GM12878 (cell line): Measurements from ENCODE around the gene SLC3A2. TPM values are rescaled to one million over a fixed set of nuclear protein-coding genes. Genes with fewer than 3 reads are reported as not detected.

Source experiments
- ATAC-seq: fragments of 200-7000 bp; cut with Tn5 transposase; 3 replicates; pipeline ENCODE4 v1.9.1; 2020; ENCODE audit warnings: mild to moderate bottlenecking, moderate library complexity
- BruUV-seq: library from RNA; stranded (reverse); fragments of 400-500 nt; replicated peaks from 2 replicates; lab custom pipeline; 2021; lab: Mats Ljungman, UMichigan
- CTCF ChIA-PET: fragments of 300-600 bp; sonication (Branson Sonifier 250); formaldehyde crosslinking; extraction: SDS; loops from one replicate; lab custom pipeline; 2021; ENCODE audit warnings: inconsistent platforms; lab: Yijun Ruan, JAX
- POLR2A ChIA-PET: fragments of 350-600 bp; formaldehyde crosslinking; extraction: SDS; loops from one replicate; lab custom pipeline; 2021; ENCODE audit warnings: inconsistent platforms; lab: Charles Lee
- RAD21 ChIA-PET: fragments of 300-600 bp; sonication (Branson Sonifier 250); formaldehyde crosslinking; loops from one replicate; lab custom pipeline; 2023; ENCODE audit warnings: antibody characterized with exemption; ENCODE audit not compliant: unreplicated experiment; lab: Charles Lee
- SMC1A ChIA-PET: fragments of 300-600 bp; sonication (Branson Sonifier 250); formaldehyde crosslinking; loops from one replicate; lab custom pipeline; 2023; ENCODE audit not compliant: unreplicated experiment, uncharacterized antibody; lab: Charles Lee
- DNase-seq: peaks from one replicate; pipeline ENCODE4 v3.0.0-alpha.2; 2011; ENCODE audit warnings: low read depth, low spot score
- FAIRE-seq: peaks from 3 replicates; lab custom pipeline; 2011; peaks lifted over from hg19 to GRCh38; lab: Jason Lieb, UNC
- H2AFZ ChIP-seq: 2 replicates; pipeline ENCODE4 v1.6.0; 2011; ENCODE audit warnings: low read depth, low read length, control low read depth; ENCODE audit not compliant: control insufficient read depth
- H3K27ac ChIP-seq: 2 replicates; pipeline ENCODE4 v1.5.1; 2011; ENCODE audit warnings: control low read depth; ENCODE audit not compliant: control insufficient read depth, insufficient read depth
- H3K27me3 ChIP-seq, 2 experiments: replicated peaks in 1 of 2; 2 replicates each; pipeline versions ENCODE4 v1.6.0 to v1.6.1; 2011; ENCODE audit warnings: low read length in 1 of 2; ENCODE audit not compliant: control insufficient read depth in 2 of 2, insufficient read depth in 2 of 2
- H3K36me3 ChIP-seq, 2 experiments: 2 replicates each; pipeline ENCODE4 v1.5.1; 2011; ENCODE audit warnings: low read length in 1 of 2; ENCODE audit not compliant: control insufficient read depth in 2 of 2, insufficient read depth in 2 of 2
- H3K4me1 ChIP-seq: 2 replicates; pipeline ENCODE4 v1.6.1; 2011; ENCODE audit warnings: mild to moderate bottlenecking, low read length, moderate library complexity, mixed read lengths; ENCODE audit not compliant: control insufficient read depth, insufficient read depth
- H3K4me2 ChIP-seq: 2 replicates; pipeline ENCODE4 v1.6.0; 2011; ENCODE audit warnings: control low read depth; ENCODE audit not compliant: control insufficient read depth, insufficient read depth
- H3K4me3 ChIP-seq: fragments of 200-600 bp; sonication (generic); 2 replicates; pipeline ENCODE4 v1.5.1; 2016
- H3K79me2 ChIP-seq: 2 replicates; pipeline ENCODE4 v1.6.0; 2011; ENCODE audit warnings: low read length; ENCODE audit not compliant: control insufficient read depth, insufficient read depth
- H3K9ac ChIP-seq: 2 replicates; pipeline ENCODE4 v1.8.0; 2011; ENCODE audit warnings: low read length, control low read depth, mixed read lengths; ENCODE audit not compliant: control insufficient read depth, insufficient read depth
- H3K9me3 ChIP-seq: replicated peaks from 3 replicates; pipeline ENCODE4 v1.5.1; 2011; ENCODE audit warnings: mild to moderate bottlenecking, low read length; ENCODE audit not compliant: control insufficient read depth, insufficient read depth
- H4K20me1 ChIP-seq: 2 replicates; pipeline ENCODE4 v1.6.0; 2011; ENCODE audit not compliant: control insufficient read depth, insufficient read depth
- E2F4 ChIP-seq: IDR thresholded peaks from 2 replicates; pipeline ENCODE4 v1.6.1; 2012; ENCODE audit warnings: low read depth, low read length, improper control_type of control experiment
- MTA2 ChIP-seq: fragments of 450-650 bp; IDR thresholded peaks from 2 replicates; pipeline ENCODE4 v1.6.1; 2016; ENCODE audit warnings: low read depth, mild to moderate bottlenecking, moderate library complexity
- MYC ChIP-seq: IDR thresholded peaks from 2 replicates; pipeline ENCODE4 v1.6.1; 2011; ENCODE audit warnings: mild to moderate bottlenecking, low read length, moderate library complexity, inconsistent platforms; ENCODE audit not compliant: insufficient read depth, insufficient replicate concordance, insufficient read length, severe bottlenecking
- NKRF ChIP-seq: fragments of 450-650 bp; conservative IDR thresholded peaks from 2 replicates; pipeline ENCODE4 v1.6.1; 2017; ENCODE audit warnings: mild to moderate bottlenecking, moderate library complexity
- SRF ChIP-seq, 2 experiments: IDR thresholded peaks; 2 replicates each; pipeline ENCODE4 v1.6.1; 2011; ENCODE audit warnings: low read depth in 2 of 2, low read length in 2 of 2, mild to moderate bottlenecking in 1 of 2, moderate library complexity in 1 of 2
- ZBED1 ChIP-seq: IDR thresholded peaks from 2 replicates; pipeline ENCODE4 v1.6.1; 2016; ENCODE audit warnings: borderline replicate concordance
- ZNF207 ChIP-seq: fragments of 450-650 bp; IDR thresholded peaks from 2 replicates; pipeline ENCODE4 v1.6.1; 2014; ENCODE audit warnings: antibody characterized with exemption, mild to moderate bottlenecking, borderline replicate concordance
- ZNF622 ChIP-seq: fragments of 450-650 bp; IDR thresholded peaks from 2 replicates; pipeline ENCODE4 v1.6.1; 2017; ENCODE audit warnings: mild to moderate bottlenecking, inconsistent platforms
- WGBS: methylation state at CpG from one replicate; pipeline ENCODE4 v1.1.6; 2016; ENCODE audit warnings: low lambda C conversion rate; ENCODE audit not compliant: insufficient replicate concordance, insufficient coverage; ENCODE audit errors: missing lambda C conversion rate; 5-methylcytosine and 5-hydroxymethylcytosine counted together
- in situ Hi-C: fragments of 300-500 bp; cut with MboI; formaldehyde crosslinking; loops from 9 replicates; pipeline ENCODE4 v1.14.3; 2018; ENCODE audit warnings: mixed read lengths
- intact Hi-C: fragments of 100-400 bp; cut with micrococcal nuclease; formaldehyde crosslinking; loops from one replicate; pipeline ENCODE4 v1.14.2; 2022; ENCODE audit not compliant: unreplicated experiment
- polyA plus RNA-seq, 11 experiments: library from polyadenylated mRNA; depleted of rRNA in 4 of 11; unstranded in 6 of 11; stranded (reverse) in 5 of 11; fragments of >200 nt; fragmentation: Nextera tagmentation in 4 of 11; fragmentation: Illumina TruSeq in 1 of 11; extraction: Ambion mirVana in 4 of 11; extraction: Trizol in 1 of 11; gene quantifications; 1 replicate in 1 of 11; 2 replicates in 10 of 11; pipeline versions ENCODE4 v1.2.1 to v1.2.3, GENCODE V29; 2011 to 2016; ENCODE audit warnings: inconsistent platforms in 2 of 11, missing spikeins in 2 of 11, low read depth in 1 of 11
- total RNA-seq, 4 experiments: library from RNA; depleted of rRNA in 3 of 4; stranded (reverse); fragments of >200 nt in 3 of 4; fragmentation: Illumina TruSeq in 1 of 4; extraction: Trizol in 1 of 4; gene quantifications; 2 replicates each; pipeline versions ENCODE4 v1.2.1 to v1.2.3, GENCODE V29; 2013 to 2021

SLC3A2 gene
- total and polyA plus RNA-seq, 10 of the 15 experiments (the other 5 are each of a cell fraction or from before 2014, with no cell fraction given) = 6.9 to 158 (median 106) TPM

- TF ChIP-seq ZNF207 (no peak), ZBED1 (no peak)
Measured at GRCh38 chr11:62930666-62931065, 50.0 kb downstream of the SLC3A2 start (continued).

GRCh38 chr11:62931499-62932278 lies 51.0 kb downstream of the SLC3A2 start:
- in situ Hi-C loops = no loop called here
- POLR2A ChIA-PET = no interaction called here
- no peaks in the 10 kb centered on the region for H3K79me2 ChIP-seq
- peaks cover 2 to 3% of the 10 kb centered on the region in 2 experiments; a peak in 3 of 4 replicates for H3K27me3 ChIP-seq
- DNase-seq = no peak
- WGBS = 14% methylated on average over 8 of the region's 8 CpGs
- no peak for FAIRE-seq
- H3K4me3 ChIP-seq = no peak overlapping the region
- ATAC-seq = no peak
- SMC1A ChIA-PET = no interaction called here
- no peaks in the 10 kb centered on the region for H4K20me1 ChIP-seq
- intact Hi-C loops = no loop called here
- H3K4me1 ChIP-seq = no peaks in the 10 kb centered on the region
- no TSS peak for BruUV-seq
- no peak overlapping the region for H2AFZ ChIP-seq
- no peak overlapping the region for H3K9ac ChIP-seq
- RAD21 ChIA-PET = no interaction called here
- TF ChIP-seq ZNF622 (no peak), MTA2 (no peak), NKRF (no peak), SRF (IDR thresholded peaks at IDR 0.05; ENCODE audit: low read depth in 2 of 2, low read length in 2 of 2) (no peak), ZNF207 (no peak), E2F4 (no peak), MYC (no peak)
- no peaks in the 10 kb centered on the region for H3K36me3 ChIP-seq
- H3K27ac ChIP-seq = no peak overlapping the region
- CTCF ChIA-PET = interaction anchor here (0.5 to 1.5 kb wide), 4 partner anchors 10 to 444 kb away, joined by 3 to 4 read pairs (median 4); no protein-coding TSS in a partner anchor
- H3K9me3 ChIP-seq = no peaks in the 10 kb centered on the region
- H3K4me2 ChIP-seq = no peak overlapping the region
